ENCODE results near the gene FOXO3B. TPM values are rescaled to one million over a fixed set of nuclear protein-coding genes. Genes with fewer than 3 reads are reported as not detected.
A peak's percentile ranks its signal among the peaks of the same experiment; 100 is the strongest.
"Not testable (repeated sequence)": the region's sequence is repeated elsewhere in the genome, so short reads cannot be mapped to it uniquely, and the experiment has no call there.

The FOXO3B gene
- total RNA-seq, 1 experiment from 2014 or later: 18.6 TPM

DNA sequence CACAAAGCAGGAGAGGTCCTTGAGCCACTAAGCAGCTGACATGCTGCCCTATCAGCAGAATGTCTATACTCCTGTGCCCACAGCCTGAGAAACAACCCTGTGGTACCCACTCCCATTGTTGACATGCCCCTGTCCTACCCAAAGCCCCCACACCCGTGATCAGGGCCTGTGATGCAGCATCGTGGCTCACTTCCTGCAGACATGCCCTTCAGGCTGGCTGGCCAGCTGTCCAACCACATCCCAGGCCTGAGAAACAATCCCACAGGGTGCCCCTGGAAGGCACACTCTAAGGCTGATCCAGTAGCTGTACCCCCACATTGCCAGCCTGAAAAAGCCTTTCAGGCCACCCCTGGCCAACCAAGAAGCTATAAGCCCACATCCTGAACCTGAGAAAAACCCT, 13.0 kb upstream of the FOXO3B start:
- H3K23ac ChIP-seq (ENCODE audit: insufficient read length, low read depth, low read length): not testable (repeated sequence)

DNA sequence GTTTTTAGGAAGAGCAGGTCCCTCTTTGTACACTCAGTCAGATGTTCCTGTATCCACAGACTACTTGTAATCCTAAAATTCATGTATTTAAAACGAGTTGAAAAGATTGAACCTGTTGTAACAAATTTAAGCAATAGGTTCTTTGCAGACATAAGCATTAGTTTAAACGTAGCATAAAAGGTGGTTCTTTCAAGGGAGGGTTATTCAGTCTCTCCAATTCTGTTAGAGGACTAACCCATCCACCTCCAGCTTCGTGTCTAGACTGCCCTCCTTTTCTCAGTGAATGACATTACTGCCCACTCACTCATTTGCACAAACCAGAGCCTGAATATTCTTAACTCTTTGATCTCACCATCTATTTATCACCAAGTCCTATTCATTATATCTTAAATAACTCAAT, 554 bp upstream of the FOXO3B start:
- DNase-seq; H3K27me3 ChIP-seq (ENCODE audit: insufficient read depth, low read length); H3T11ph ChIP-seq (ENCODE audit: low read length); H2BK20ac ChIP-seq (ENCODE audit: low read depth, low read length, poor library complexity, severe bottlenecking); H3K79me1 ChIP-seq (ENCODE audit: insufficient read depth, low read depth, low read length, poor library complexity, severe bottlenecking); H2BK5ac ChIP-seq (ENCODE audit: insufficient read length, low read length); H3K27me3 Mint-ChIP-seq (ENCODE audit: low read depth); H3K56ac ChIP-seq (ENCODE audit: insufficient read length, low read depth, low read length); H3K79me2 ChIP-seq (ENCODE audit: insufficient read depth, low read length); H3K23me2 ChIP-seq (ENCODE audit: insufficient read length, low read depth, low read length, poor library complexity, severe bottlenecking); H3K4me1 ChIP-seq (ENCODE audit: insufficient read depth, low read length); H3K9me3 ChIP-seq (ENCODE audit: control insufficient read depth, low read depth, low read length); H4K20me1 ChIP-seq (ENCODE audit: control insufficient read depth, insufficient read depth, insufficient read length); H3K9me3 Mint-ChIP-seq; H3K27ac ChIP-seq (ENCODE audit: insufficient read length, low read depth, low read length); H2BK120ac ChIP-seq (ENCODE audit: low read depth, low read length, poor library complexity, severe bottlenecking); H2BK15ac ChIP-seq (ENCODE audit: low read depth, low read length); H2AFZ ChIP-seq (ENCODE audit: low read length); H2BK12ac ChIP-seq (ENCODE audit: insufficient read length, low read depth, low read length); H3K9ac ChIP-seq (ENCODE audit: extremely low read depth, insufficient read length, low read length); H2AK5ac ChIP-seq (ENCODE audit: insufficient read length, low read length); H3K18ac ChIP-seq (ENCODE audit: insufficient read length, low read depth, low read length); H4K91ac ChIP-seq (ENCODE audit: insufficient read length, low read depth, low read length); H4K5ac ChIP-seq (ENCODE audit: insufficient read length, low read depth, low read length); H3K14ac ChIP-seq (ENCODE audit: insufficient read depth, low read length); H3K4me2 ChIP-seq (ENCODE audit: insufficient read depth, insufficient read length, low read length); H3K4me1 Mint-ChIP-seq; H4K8ac ChIP-seq (replicated peaks; ENCODE audit: insufficient read length, low read depth, low read length); H3K23ac ChIP-seq (ENCODE audit: insufficient read length, low read depth, low read length); H3K4ac ChIP-seq (ENCODE audit: low read depth, low read length): not testable (repeated sequence)
- no CpG with 5 or more reads among the region's 3 CpGs for WGBS (ENCODE audit: extremely low coverage, insufficient read length, low lambda C conversion rate)
- H3K27ac Mint-ChIP-seq: 0 out of 7 replicates have a peak overlapping the region, but pooled peaks of 1 of the 3 experiments have one; percentile 56
- H3K36me3 Mint-ChIP-seq (ENCODE audit: insufficient read depth in 1 of 3, low read depth in 3 of 3): peaks cover 19 to 21% (median 20%) of the 10 kb centered on the region in 3 experiments
- peak overlapping the region; percentile 78 to 86 for H3K4me3 Mint-ChIP-seq

More for the DNA sequence above, 13.0 kb upstream of the FOXO3B start:
- H4K5ac ChIP-seq (ENCODE audit: insufficient read length, low read depth, low read length); H3K27ac ChIP-seq (ENCODE audit: insufficient read length, low read depth, low read length); H3K27me3 Mint-ChIP-seq (ENCODE audit: low read depth); H2BK20ac ChIP-seq (ENCODE audit: low read depth, low read length, poor library complexity, severe bottlenecking); H4K91ac ChIP-seq (ENCODE audit: insufficient read length, low read depth, low read length); H3K4me2 ChIP-seq (ENCODE audit: insufficient read depth, insufficient read length, low read length); H3K9ac ChIP-seq (ENCODE audit: extremely low read depth, insufficient read length, low read length); H4K8ac ChIP-seq (replicated peaks; ENCODE audit: insufficient read length, low read depth, low read length); H2AK5ac ChIP-seq (ENCODE audit: insufficient read length, low read length); H2BK120ac ChIP-seq (ENCODE audit: low read depth, low read length, poor library complexity, severe bottlenecking); H3K9me3 ChIP-seq (ENCODE audit: control insufficient read depth, low read depth, low read length); DNase-seq; H3K4ac ChIP-seq (ENCODE audit: low read depth, low read length); H2BK5ac ChIP-seq (ENCODE audit: insufficient read length, low read length); H3T11ph ChIP-seq (ENCODE audit: low read length); H3K18ac ChIP-seq (ENCODE audit: insufficient read length, low read depth, low read length); H3K9me3 Mint-ChIP-seq; H3K36me3 Mint-ChIP-seq (ENCODE audit: insufficient read depth in 1 of 3, low read depth in 3 of 3); H2BK15ac ChIP-seq (ENCODE audit: low read depth, low read length); H2BK12ac ChIP-seq (ENCODE audit: insufficient read length, low read depth, low read length); H3K4me1 Mint-ChIP-seq; H3K4me1 ChIP-seq (ENCODE audit: insufficient read depth, low read length); H2AFZ ChIP-seq (ENCODE audit: low read length); H4K20me1 ChIP-seq (ENCODE audit: control insufficient read depth, insufficient read depth, insufficient read length); H3K27ac Mint-ChIP-seq; H3K23me2 ChIP-seq (ENCODE audit: insufficient read length, low read depth, low read length, poor library complexity, severe bottlenecking); H3K4me3 Mint-ChIP-seq; H3K27me3 ChIP-seq (ENCODE audit: insufficient read depth, low read length); H3K14ac ChIP-seq (ENCODE audit: insufficient read depth, low read length); H3K56ac ChIP-seq (ENCODE audit: insufficient read length, low read depth, low read length); H3K79me2 ChIP-seq (ENCODE audit: insufficient read depth, low read length); H3K79me1 ChIP-seq (ENCODE audit: insufficient read depth, low read depth, low read length, poor library complexity, severe bottlenecking): not testable (repeated sequence)
- WGBS (ENCODE audit: extremely low coverage, insufficient read length, low lambda C conversion rate): no CpG with 5 or more reads among the region's 2 CpGs

All from H9 (cell line).